HG02763 (cell line): ENCODE measurements around the gene PLEKHO2.

Experiments
- ATAC-seq: cut with Tn5 transposase; IDR thresholded peaks from one replicate; pipeline ENCODE4 v1.9.1; 2021; ENCODE audit warnings: mild to moderate bottlenecking, moderate library complexity; ENCODE audit not compliant: unreplicated experiment

PLEKHO2 gene

GRCh38 chr15:64911311-64912186, 69.8 kb downstream of the PLEKHO2 start, which contains the start of gene ANKDD1A:
Gene ANKDD1A, plus strand, starts transcription at chr15:64911902. Its CDS starts 29 bp downstream, at chr15:64911931.
- ATAC-seq, result peak; percentile 68

DNA sequence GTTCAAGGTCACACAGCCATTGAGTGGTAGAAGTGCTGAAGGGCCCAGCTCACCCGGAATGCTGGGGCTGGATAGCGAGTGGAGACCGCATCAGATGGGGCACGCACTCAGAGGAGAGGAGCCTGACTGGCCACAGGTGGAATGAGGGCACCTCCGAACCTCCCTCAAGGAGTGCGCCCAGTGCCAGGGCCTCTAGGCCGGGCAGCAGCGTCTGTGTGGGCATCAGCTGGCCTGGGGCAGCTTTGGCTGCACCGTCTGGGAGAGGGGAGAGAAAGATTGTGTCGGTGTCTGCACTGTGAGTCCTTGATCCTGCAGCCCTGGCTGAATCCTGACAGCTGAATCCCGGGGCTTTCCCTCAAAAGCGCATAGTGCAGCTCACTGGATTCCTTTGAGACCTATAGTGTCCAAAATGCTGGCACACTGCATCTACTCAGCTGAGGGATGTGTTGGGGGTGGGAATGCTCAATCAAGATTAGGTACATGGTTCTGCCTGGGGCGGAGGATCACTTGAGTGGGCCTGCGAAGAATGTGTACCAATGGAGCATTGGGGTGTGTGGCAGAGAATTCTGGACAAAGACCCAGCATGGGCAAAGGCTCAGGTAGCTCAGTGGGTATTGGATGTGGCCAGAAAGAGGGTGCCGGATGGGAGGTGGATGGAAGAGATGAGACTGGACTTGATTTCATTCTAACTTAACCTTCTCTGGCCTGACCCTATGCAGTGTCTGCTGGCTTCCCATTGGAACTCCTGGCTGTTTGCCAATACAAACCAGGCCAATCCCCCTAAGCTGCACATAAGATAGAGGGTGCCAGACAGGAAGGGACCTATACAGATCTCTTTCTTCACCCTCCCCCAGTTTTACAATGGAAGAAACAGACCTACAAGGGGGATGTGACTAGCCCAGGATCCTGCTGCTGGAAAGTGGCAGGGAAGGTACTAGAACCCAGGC, 70.9 kb downstream of the PLEKHO2 start:
- no peak for ATAC-seq

GRCh38 chr15:64915518-64916227, 74.0 kb downstream of the PLEKHO2 start:
- no peak for ATAC-seq

DNA sequence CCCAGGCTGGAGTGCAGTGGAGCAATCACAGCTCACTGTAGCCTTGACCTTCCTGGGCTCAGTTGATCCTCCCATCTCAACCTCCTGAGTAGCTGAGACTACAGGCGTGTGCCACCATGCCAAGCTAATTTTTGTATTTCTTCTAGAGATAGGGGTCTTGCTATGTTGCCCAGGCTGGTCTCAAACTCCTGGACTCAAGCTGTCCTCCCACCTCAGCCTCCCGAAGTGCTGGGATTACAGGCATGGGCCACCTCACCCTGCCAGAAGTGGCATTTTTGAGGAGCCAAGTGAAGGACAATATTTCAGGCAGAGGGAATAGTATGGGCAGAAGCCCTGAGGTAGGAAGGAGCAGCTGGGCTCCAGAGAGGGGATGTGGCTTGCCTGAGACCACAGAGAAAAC, 74.7 kb downstream of the PLEKHO2 start:
- no peak for ATAC-seq

DNA sequence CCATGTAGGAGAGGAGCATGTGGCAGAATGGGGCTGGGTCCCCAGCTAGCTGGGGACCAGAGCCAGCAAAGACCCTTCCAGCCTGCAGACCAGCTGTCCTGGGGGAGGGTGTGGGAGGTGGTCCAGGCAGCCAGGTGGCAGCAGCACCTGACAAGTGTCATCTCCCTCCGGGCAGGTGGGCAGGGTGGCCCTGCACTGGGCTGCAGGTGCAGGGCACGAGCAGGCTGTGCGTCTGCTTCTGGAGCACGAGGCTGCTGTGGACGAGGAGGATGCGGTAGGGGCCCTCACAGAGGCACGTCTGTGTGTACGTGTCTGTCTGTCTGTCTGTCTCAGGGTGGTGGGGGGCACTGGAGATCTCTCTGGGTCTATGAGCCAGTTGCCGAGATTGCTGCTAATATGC, 75.5 kb downstream of the PLEKHO2 start:
- ATAC-seq, result no peak
